ENCODE data around the gene PPP1R12A. TPM values are rescaled to one million over a fixed set of nuclear protein-coding genes. Genes with fewer than 3 reads are reported as not detected.

The PPP1R12A gene
- total and polyA plus RNA-seq, 9 of the 15 experiments (the other 6 are each of a cell fraction or from before 2014, with no cell fraction given) = 26.4 to 119 (median 53.3) TPM

DNA sequence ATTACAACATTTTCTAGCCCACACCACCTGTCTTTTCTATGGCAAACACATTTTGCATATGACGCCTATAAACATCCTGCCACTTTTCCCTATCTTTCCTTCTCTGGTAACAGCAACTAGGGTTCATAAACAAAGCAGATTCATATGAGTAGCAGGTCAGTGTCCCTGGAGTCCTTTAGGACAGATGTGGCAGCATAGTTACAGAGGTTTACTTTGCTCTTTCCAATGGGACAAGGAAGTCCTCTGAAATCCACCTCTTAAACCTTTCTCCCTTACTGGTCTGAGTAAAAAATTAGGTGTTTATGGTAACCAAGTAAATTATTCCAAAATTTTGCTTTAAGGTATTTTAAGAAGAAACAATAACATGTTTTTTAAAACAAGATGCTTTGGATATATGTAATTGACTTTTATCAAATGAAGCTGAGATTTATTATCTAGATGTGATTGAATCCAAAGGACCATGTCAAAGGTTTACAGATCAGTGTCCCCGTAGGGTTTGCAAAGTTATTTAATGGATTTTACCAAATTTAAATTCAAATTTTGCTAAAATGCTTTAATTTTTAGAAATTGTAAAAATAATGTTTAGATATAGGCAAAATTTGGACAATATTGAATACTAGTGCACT lies 164.9 kb downstream of the PPP1R12A start:
- H3K27me3 ChIP-seq (ENCODE audit: control insufficient read depth in 2 of 2, insufficient read depth in 2 of 2, low read length in 2 of 2) = no peaks in the 10 kb centered on the region
- peaks cover 12% of the 10 kb centered on the region; the same call in 2 of the 3 replicates for H3K36me3 ChIP-seq (ENCODE audit: control insufficient read depth, insufficient read depth, low read length)
- no peaks in the 10 kb centered on the region for H3K4me1 ChIP-seq (replicated peaks in 1 of 2; ENCODE audit: control insufficient read depth in 2 of 2, insufficient read depth in 2 of 2, low read length in 2 of 2)
- H3K4me3 ChIP-seq = no peak overlapping the region
- DNase-seq (ENCODE audit: extremely low read depth in 1 of 4, low spot score in 3 of 4) = no peak
- intact Hi-C loops (cut with micrococcal nuclease) = no loop called here
- H3K9ac ChIP-seq (ENCODE audit: insufficient read depth in 1 of 2, low read depth in 2 of 2, low read length in 2 of 2) = no peak overlapping the region
- H3K27ac ChIP-seq (ENCODE audit: extremely low read depth, low read depth, low read length) = no peak overlapping the region
- in situ Hi-C loops (cut with MboI) = no loop called here
- no peak overlapping the region for H3K4me2 ChIP-seq (ENCODE audit: insufficient read depth, low read length)
- BruUV-seq (replicated peaks) = no TSS peak
- H3K9me1 ChIP-seq (ENCODE audit: control insufficient read depth, insufficient read depth, low read length) = no peaks in the 10 kb centered on the region
- no peaks in the 10 kb centered on the region for H3K9me3 ChIP-seq (replicated peaks; ENCODE audit: control insufficient read depth, insufficient read depth, low read depth, low read length)
- 53% methylated on average over 2 of the region's 2 CpGs for WGBS (ENCODE audit: insufficient coverage, low coverage, missing lambda C conversion rate)
- H3K79me2 ChIP-seq (ENCODE audit: control insufficient read depth, insufficient read depth, low read length) = no peaks in the 10 kb centered on the region
- no peak for FAIRE-seq
- no peak; the same call in 2 of the 3 replicates for ATAC-seq
- CTCF ChIA-PET (ENCODE audit: low intra/inter-chr PET ratio) = no interaction called here
- no peaks in the 10 kb centered on the region for H4K20me1 ChIP-seq (replicated peaks; ENCODE audit: control insufficient read depth, insufficient read depth, low read length)
- no peak overlapping the region for H2AFZ ChIP-seq (ENCODE audit: low read depth, low read length)
- POLR2A ChIA-PET = no interaction called here
- TF ChIP-seq CBX1 (IDR thresholded peaks at IDR 0.05; ENCODE audit: low read depth) = no peak
- TF ChIP-seq, protein P1, sequence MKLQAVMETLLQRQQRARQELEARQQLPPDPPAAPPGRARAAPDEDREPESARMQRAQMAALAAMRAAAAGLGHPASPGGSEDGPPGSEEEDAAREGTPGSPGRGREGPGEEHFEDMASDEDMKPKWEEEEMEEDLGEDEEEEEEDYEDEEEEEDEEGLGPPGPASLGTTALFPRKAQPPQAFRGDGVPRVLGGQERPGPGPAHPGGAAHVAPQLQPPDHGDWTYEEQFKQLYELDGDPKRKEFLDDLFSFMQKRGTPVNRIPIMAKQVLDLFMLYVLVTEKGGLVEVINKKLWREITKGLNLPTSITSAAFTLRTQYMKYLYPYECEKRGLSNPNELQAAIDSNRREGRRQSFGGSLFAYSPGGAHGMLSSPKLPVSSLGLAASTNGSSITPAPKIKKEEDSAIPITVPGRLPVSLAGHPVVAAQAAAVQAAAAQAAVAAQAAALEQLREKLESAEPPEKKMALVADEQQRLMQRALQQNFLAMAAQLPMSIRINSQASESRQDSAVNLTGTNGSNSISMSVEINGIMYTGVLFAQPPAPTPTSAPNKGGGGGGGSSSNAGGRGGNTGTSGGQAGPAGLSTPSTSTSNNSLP (IDR thresholded peaks at IDR 0.05; ENCODE audit: borderline replicate concordance, low read depth, low read length) = no peak
- TF ChIP-seq POLR2G (IDR thresholded peaks at IDR 0.05; ENCODE audit: low read depth, low read length) = 0 out of 2 replicates have a peak, but pooled peaks have one; percentile 6
- TF ChIP-seq FIP1L1 (IDR thresholded peaks at IDR 0.05; ENCODE audit: low read depth, low read length, poor library complexity, severe bottlenecking) = no peak
- TF ChIP-seq, protein P2, sequence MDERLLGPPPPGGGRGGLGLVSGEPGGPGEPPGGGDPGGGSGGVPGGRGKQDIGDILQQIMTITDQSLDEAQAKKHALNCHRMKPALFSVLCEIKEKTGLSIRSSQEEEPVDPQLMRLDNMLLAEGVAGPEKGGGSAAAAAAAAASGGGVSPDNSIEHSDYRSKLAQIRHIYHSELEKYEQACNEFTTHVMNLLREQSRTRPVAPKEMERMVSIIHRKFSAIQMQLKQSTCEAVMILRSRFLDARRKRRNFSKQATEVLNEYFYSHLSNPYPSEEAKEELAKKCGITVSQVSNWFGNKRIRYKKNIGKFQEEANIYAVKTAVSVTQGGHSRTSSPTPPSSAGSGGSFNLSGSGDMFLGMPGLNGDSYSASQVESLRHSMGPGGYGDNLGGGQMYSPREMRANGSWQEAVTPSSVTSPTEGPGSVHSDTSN (CRISPR knock-in tag; IDR thresholded peaks at IDR 0.05; ENCODE audit: low read depth) = no peak
- TF ChIP-seq, protein P2 (tag; conservative IDR thresholded peaks at IDR 0.05; ENCODE audit: low read depth) = no peak
- no peak for TF ChIP-seq NCOA2 (IDR thresholded peaks at IDR 0.05; ENCODE audit: partially characterized antibody in 2 of 2)
- no peak for TF ChIP-seq NR1H2 (CRISPR knock-in tag; IDR thresholded peaks at IDR 0.05)
- peak; percentile 51; the same call in 1 of the 2 replicates for TF ChIP-seq POLR2H (tag; IDR thresholded peaks at IDR 0.05; ENCODE audit: low read depth)
- peak; percentile 34; the same call in 1 of the 2 replicates for TF ChIP-seq POLR2A (conservative IDR thresholded peaks at IDR 0.05)
- TF ChIP-seq NRF1 (conservative IDR thresholded peaks at IDR 0.05 in 1 of 2, IDR thresholded peaks at IDR 0.05 in 1 of 2) = no peak
- TF ChIP-seq NELFE (IDR thresholded peaks at IDR 0.05; ENCODE audit: insufficient read depth, insufficient read length) = no peak
- no peak for TF ChIP-seq MCM2 (IDR thresholded peaks at IDR 0.05; ENCODE audit: low read depth)
- no peak for TF ChIP-seq HDAC3 (IDR thresholded peaks at IDR 0.05; ENCODE audit: borderline replicate concordance, partially characterized antibody)
- no peak for TF ChIP-seq ZKSCAN3 (CRISPR knock-in tag; IDR thresholded peaks at IDR 0.05)
- no peak for TF ChIP-seq HEY1 (CRISPR knock-in tag; IDR thresholded peaks at IDR 0.05; ENCODE audit: borderline replicate concordance)
- no peak for TF ChIP-seq NUFIP1 (IDR thresholded peaks at IDR 0.05; ENCODE audit: partially characterized antibody)
- TF ChIP-seq RBFOX2 (IDR thresholded peaks at IDR 0.05; ENCODE audit: low read depth, low read length) = no peak
- no peak for TF ChIP-seq ATF1 (CRISPR knock-in tag; IDR thresholded peaks at IDR 0.05)
- no peak for TF ChIP-seq ATF1 (tag; IDR thresholded peaks at IDR 0.05)
- TF ChIP-seq ZNF41 (CRISPR knock-in tag; conservative IDR thresholded peaks at IDR 0.05) = no peak

Data from K562 (cell line).